ENCODE measurements around the gene TTBK1. TPM values are rescaled to one million over a fixed set of nuclear protein-coding genes. Genes with fewer than 3 reads are reported as not detected.

Gene TTBK1
- total RNA-seq, result 0.15 TPM
- long read RNA-seq, result 0 reads

GRCh38 chr6:43242908-43243663, at the start of gene TTBK1:
Gene TTBK1, plus strand, starts transcription at chr6:43243481. Its CDS starts 3,180 bp downstream, at chr6:43246661.
- no peak for ATAC-seq
- no peak for DNase-seq

GRCh38 chr6:43193929-43194328, 49.4 kb upstream of the TTBK1 start:
- ATAC-seq, result no peak
- intact Hi-C loops (cut with micrococcal nuclease), result no loop called here
- no peak for DNase-seq

More at GRCh38 chr6:43242908-43243663, at the start of gene TTBK1:
- intact Hi-C loops (cut with micrococcal nuclease), result no loop called here

DNA sequence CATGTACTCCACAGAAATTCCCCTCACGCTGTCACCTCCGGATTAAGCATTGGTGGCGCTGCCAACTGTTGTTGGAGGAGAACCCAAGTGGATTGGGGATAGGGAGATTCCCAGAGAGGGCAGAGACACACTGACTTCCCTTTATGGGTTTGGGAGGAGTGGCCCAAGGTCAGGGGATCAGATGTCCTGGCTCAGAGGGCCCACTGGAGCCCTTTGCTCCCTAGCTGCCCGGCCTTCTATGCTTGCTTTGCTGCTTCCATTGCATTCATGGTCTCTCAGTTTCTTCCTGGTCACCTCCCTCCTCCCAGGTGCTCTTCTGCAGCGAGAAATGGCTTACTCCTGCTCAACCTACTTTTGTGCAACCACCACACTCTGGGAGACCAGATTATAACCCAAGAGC, 46.9 kb upstream of the TTBK1 start:
- ATAC-seq (no peak), DNase-seq (no peak)
- intact Hi-C loops (cut with micrococcal nuclease), result no loop called here

DNA sequence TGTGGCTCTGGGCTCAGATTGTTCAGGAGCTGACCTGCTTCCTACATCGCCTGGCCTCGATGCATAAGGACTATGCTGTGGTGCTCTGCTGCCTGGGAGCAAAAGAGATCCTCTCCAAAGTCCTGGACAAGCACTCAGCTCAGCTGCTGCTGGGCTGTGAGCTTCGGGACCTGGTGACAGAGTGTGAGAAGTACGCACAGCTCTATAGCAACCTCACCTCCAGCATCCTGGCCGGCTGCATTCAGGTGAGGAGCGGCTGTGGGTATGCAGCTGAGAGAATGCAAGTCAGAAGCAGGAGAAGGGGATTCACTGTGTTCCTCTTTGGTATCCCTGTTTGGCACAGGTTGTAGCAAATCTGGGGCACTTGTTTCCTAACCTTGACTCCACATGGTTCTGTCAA, 43.4 kb upstream of the TTBK1 start:
- ATAC-seq, result no peak
- intact Hi-C loops (cut with micrococcal nuclease), result no loop called here
- DNase-seq, result no peak

GRCh38 chr6:43200541-43200940, 42.7 kb upstream of the TTBK1 start:
- ATAC-seq (no peak), DNase-seq (no peak)
- intact Hi-C loops (cut with micrococcal nuclease), result no loop called here

DNA sequence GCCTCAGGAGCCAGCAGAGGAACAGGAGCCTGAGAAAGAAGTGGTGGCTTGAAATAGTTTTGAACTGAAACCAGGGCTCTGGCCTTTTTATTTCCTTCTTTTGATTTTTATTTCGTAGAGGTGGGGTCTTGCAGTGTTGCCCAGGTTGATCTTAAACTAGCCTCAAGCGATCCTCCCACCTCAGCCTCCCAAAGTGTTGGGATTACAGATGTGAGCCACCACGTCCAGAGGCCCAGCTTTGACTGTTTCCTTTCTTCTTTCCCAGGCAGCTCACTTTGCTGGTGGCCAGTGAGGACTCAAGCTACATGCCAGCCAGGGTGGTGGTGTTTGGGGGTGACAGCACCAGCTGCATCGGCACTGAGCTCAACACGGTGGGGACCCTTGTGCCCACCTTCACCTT, 40.8 kb upstream of the TTBK1 start:
- no peak for DNase-seq
- ATAC-seq, result no peak
- intact Hi-C loops (cut with micrococcal nuclease), result no loop called here

DNA sequence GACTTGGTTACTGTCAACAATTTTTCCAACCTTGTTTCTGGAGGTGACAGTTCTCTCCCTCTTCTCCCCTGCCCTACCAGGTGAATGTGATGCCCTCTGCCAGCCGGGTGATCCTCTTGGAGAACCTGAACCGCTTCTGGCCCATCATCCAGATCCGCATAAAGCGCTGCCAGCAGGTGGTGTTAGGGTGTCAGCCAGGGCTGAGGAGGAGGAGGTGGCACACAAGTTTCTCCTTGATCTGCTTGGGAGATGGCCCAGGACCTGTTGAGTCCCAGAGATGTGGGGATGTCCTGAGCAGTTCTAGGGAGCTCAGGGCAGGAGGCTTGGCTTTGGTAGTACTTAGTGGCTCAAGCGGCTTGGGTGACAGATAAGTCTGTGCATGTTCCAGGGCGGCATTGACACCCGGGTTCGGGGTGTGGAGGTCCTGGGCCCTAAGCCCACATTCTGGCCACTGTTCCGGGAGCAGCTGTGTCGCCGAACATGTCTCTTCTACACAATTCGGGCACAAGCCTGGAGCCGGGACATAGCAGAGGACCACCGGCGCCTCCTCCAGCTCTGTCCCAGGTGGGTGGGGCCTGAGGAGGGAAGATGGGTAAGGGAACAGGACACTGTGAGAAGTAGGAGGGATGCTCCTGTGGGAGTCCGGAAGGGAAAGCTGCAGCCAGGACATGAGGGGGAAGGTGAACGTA, 40.1 kb upstream of the TTBK1 start:
- DNase-seq (no peak), ATAC-seq (no peak)
- intact Hi-C loops (cut with micrococcal nuclease), result no loop called here

- no peak for ATAC-seq
- DNase-seq, result no peak
- intact Hi-C loops (cut with micrococcal nuclease), result no loop called here
Measured at GRCh38 chr6:43203718-43204095, 39.6 kb upstream of the TTBK1 start.

DNA sequence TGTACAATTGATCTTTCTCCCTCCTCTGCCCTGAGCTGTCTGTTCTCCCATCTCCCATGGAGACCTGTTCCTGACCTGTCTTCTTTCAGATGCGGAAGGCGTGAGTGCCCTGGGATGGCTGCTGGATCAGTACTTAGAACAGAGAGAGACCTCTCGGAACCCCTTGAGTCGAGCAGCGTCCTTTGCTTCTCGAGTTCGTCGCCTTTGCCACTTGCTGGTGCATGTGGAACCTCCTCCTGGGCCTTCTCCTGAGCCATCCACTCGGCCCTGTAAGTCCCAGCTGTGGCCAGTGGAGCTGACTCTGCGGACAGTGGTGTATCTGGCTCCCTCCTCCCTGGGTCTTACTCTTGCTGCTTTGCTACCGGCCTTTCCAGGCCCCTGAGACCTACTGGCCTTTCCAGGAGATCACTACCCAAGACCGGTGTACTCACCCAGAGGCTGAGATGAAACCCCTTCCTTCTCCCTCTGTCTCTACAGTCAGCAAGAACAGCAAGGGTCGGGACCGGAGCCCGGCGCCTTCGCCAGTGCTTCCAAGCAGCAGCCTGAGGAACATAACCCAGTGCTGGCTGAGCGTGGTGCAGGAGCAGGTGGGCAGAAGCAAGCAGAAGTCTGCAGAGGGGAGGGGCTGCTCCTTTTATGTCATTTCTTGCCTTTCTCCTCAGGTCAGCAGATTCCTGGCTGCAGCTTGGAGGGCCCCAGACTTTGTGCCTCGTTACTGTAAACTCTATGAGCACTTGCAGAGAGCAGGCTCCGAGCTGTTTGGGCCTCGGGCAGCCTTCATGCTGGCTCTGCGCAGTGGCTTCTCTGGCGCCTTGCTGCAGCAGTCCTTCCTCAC, 38.8 kb upstream of the TTBK1 start:
- ATAC-seq (no peak), DNase-seq (no peak)
- intact Hi-C loops (cut with micrococcal nuclease), result no loop called here

- intact Hi-C loops (cut with micrococcal nuclease), result no loop called here
- no peak for ATAC-seq
- no peak for DNase-seq
Measured at GRCh38 chr6:43205849-43206248, 37.4 kb upstream of the TTBK1 start.

DNA sequence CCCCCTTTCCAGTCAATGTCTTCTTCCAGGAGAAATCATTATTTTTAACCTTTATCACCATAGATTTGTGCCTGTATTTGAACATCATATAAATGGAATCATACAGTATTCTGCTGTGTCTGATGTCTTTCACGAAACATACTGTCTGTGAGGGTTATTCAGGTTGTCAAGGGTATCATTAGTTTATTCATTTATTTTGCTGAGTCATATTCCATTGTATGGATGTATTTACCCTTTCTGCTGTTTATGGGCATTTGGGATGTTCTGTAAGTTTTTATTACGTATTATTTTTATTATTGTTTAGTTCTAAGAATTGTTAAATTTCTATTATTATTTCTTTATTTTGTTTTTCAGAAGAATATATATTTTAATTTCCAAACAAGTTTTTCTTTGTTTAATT, 36.0 kb upstream of the TTBK1 start:
- ATAC-seq (no peak), DNase-seq (no peak)
- intact Hi-C loops (cut with micrococcal nuclease), result no loop called here

- ATAC-seq, result no peak
- DNase-seq, result no peak
- intact Hi-C loops (cut with micrococcal nuclease), result no loop called here
Measured at GRCh38 chr6:43211955-43212354, 31.3 kb upstream of the TTBK1 start.

GRCh38 chr6:43213431-43213830, 29.9 kb upstream of the TTBK1 start:
- no peak for ATAC-seq
- no peak for DNase-seq
- intact Hi-C loops (cut with micrococcal nuclease), result no loop called here

GRCh38 chr6:43215066-43215465, 28.2 kb upstream of the TTBK1 start:
- intact Hi-C loops (cut with micrococcal nuclease), result no loop called here
- no peak for ATAC-seq
- DNase-seq, result no peak

GRCh38 chr6:43216200-43216599, 27.1 kb upstream of the TTBK1 start:
- intact Hi-C loops (cut with micrococcal nuclease), result no loop called here
- DNase-seq, result no peak
- ATAC-seq, result no peak

- intact Hi-C loops (cut with micrococcal nuclease), result no loop called here
- DNase-seq (no peak), ATAC-seq (peak; percentile 59)
Measured at GRCh38 chr6:43217351-43217750, 25.9 kb upstream of the TTBK1 start.

GRCh38 chr6:43219119-43219518, 24.2 kb upstream of the TTBK1 start:
- no peak for ATAC-seq
- DNase-seq, result no peak
- intact Hi-C loops (cut with micrococcal nuclease), result no loop called here

DNA sequence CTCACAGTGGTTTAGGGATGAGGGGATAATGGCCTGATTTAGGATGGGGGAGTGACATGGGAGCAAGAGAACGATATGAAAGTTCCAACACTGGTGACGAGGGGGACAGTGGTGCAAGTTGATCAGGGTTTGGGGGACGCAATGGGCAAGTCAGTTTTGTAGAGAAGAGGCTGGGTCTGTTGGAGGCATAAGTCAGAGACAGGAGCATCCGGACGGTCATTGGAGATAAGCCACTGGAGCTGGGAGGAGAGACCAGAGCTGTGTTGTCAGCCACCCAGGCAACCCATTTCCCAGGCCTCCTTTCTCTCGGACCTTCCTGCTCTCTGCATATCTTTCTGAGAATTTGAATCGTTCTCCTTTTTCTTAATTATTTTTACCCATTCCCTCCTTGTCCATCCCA, 23.5 kb upstream of the TTBK1 start:
- intact Hi-C loops (cut with micrococcal nuclease), result no loop called here
- DNase-seq, result no peak
- ATAC-seq, result no peak

GRCh38 chr6:43220439-43220951, 22.8 kb upstream of the TTBK1 start:
- ATAC-seq (no peak), DNase-seq (no peak)
- intact Hi-C loops (cut with micrococcal nuclease), result no loop called here
